ENCODE results near the gene GTF3C1. TPM values are rescaled to one million over a fixed set of nuclear protein-coding genes. Genes with fewer than 3 reads are reported as not detected.

The GTF3C1 gene
- total RNA-seq, 1 experiment from 2014 or later: 97.5 TPM

- Histone ChIP-seq H3F3A (ENCODE audit: low read length, unreplicated experiment) (no peaks in the 10 kb centered on the region), H3K4me2 (ENCODE audit: low read length) (no peak overlapping the region), H3K79me2 (ENCODE audit: low read length) (no peaks in the 10 kb centered on the region), H2AFZ (ENCODE audit: low read length) (no peak overlapping the region), H4K20me1 (ENCODE audit: low read length) (no peaks in the 10 kb centered on the region), H3K4me3 (ENCODE audit: low read length) (no peak overlapping the region), H3K36me3 (ENCODE audit: low read depth, low read length) (peaks cover 19% of the 10 kb centered on the region; the same call in 1 of the 2 replicates), H3K9me2 (replicated peaks; ENCODE audit: low read length) (no peaks in the 10 kb centered on the region), H3K9me3 (ENCODE audit: low read length) (no peaks in the 10 kb centered on the region), H3K9ac (ENCODE audit: low read length) (no peak overlapping the region), H3K27me3 (ENCODE audit: low read length) (no peaks in the 10 kb centered on the region), H3K27ac (ENCODE audit: low read length) (no peak overlapping the region), H3K4me1 (ENCODE audit: insufficient read depth, low read length) (no peaks in the 10 kb centered on the region)
- ATAC-seq (no peak), DNase-seq (no peak)
- CTCF ChIA-PET: no interaction called here
- intact Hi-C loops (cut with micrococcal nuclease): no loop called here
- BruUV-seq (replicated peaks): no TSS peak
- POLR2A ChIA-PET (ENCODE audit: unreplicated experiment): no interaction called here
- TF ChIP-seq EZH2phosphoT487 (IDR thresholded peaks at IDR 0.05; ENCODE audit: borderline replicate concordance, low read length) (no peak), EZH2 (IDR thresholded peaks at IDR 0.05; ENCODE audit: low read length, unreplicated experiment) (no peak), CTCF (conservative IDR thresholded peaks at IDR 0.05; ENCODE audit: low read depth, low read length) (no peak)
Measured at GRCh38 chr16:27498031-27498825, 51.5 kb downstream of the GTF3C1 start.

DNA sequence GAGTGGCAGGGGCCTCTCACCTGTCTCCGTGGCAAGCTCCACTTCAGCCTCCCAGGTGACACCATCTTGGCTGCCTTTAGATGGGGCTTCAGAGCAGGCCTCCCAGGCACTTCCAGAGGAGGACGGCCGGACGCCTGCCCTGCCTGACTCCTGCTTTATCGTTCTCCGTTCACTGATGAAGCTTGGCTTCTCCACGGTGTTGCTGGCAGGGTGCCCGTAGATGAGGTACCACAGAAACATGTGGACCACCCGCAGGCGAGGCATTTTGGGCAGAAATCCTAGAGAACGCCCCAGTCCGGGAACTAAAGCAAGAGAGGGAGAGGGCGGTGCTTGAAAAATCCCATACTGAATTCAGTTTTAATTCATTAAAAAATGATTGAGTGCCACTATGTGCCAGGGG lies 54.5 kb downstream of the GTF3C1 start:
- Histone ChIP-seq H4K20me1 (ENCODE audit: low read length) (no peaks in the 10 kb centered on the region), H3K4me2 (ENCODE audit: low read length) (no peak overlapping the region), H3K36me3 (ENCODE audit: low read depth, low read length) (peaks cover 12% of the 10 kb centered on the region; the same call in 1 of the 2 replicates), H2AFZ (ENCODE audit: low read length) (no peak overlapping the region), H3K4me1 (ENCODE audit: insufficient read depth, low read length) (peaks cover 4% of the 10 kb centered on the region; the same call in 1 of the 2 replicates), H3F3A (ENCODE audit: low read length, unreplicated experiment) (no peaks in the 10 kb centered on the region), H3K79me2 (ENCODE audit: low read length) (no peaks in the 10 kb centered on the region), H3K4me3 (ENCODE audit: low read length) (no peak overlapping the region), H3K9ac (ENCODE audit: low read length) (no peak overlapping the region), H3K27ac (ENCODE audit: low read length) (no peak overlapping the region), H3K9me3 (ENCODE audit: low read length) (no peaks in the 10 kb centered on the region), H3K27me3 (ENCODE audit: low read length) (no peaks in the 10 kb centered on the region), H3K9me2 (replicated peaks; ENCODE audit: low read length) (no peaks in the 10 kb centered on the region)
- POLR2A ChIA-PET (ENCODE audit: unreplicated experiment): no interaction called here
- intact Hi-C loops (cut with micrococcal nuclease): no loop called here
- ATAC-seq (no peak), DNase-seq (no peak)
- no TSS peak for BruUV-seq (replicated peaks)
- TF ChIP-seq EZH2 (IDR thresholded peaks at IDR 0.05; ENCODE audit: low read length, unreplicated experiment): no peak
- no peak for TF ChIP-seq EZH2phosphoT487 (IDR thresholded peaks at IDR 0.05; ENCODE audit: borderline replicate concordance, low read length)
- TF ChIP-seq CTCF (conservative IDR thresholded peaks at IDR 0.05; ENCODE audit: low read depth, low read length): no peak
- CTCF ChIA-PET: no interaction called here

DNA sequence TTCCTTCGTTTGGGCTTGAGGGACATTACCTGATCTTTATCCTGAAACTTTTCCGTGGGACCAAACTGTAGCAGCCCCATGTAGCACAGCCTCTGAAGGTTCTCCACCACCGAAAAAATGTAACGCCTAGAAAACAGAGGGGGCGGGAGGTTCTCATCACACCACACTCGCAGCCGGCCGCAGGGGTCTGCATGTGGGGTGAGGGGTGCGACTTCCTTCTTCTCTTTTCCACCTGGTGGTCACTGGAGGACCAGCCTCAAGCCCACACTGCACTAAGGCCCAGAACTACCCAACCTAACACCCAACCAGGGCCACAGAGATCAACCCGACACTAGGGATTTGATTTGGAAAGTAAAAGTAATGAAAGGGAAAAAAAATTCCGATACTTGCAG lies 57.1 kb downstream of the GTF3C1 start:
- Histone ChIP-seq H3F3A (ENCODE audit: low read length, unreplicated experiment) (no peaks in the 10 kb centered on the region), H3K9me2 (replicated peaks; ENCODE audit: low read length) (no peaks in the 10 kb centered on the region), H4K20me1 (ENCODE audit: low read length) (no peaks in the 10 kb centered on the region), H3K36me3 (ENCODE audit: low read depth, low read length) (peaks cover 12% of the 10 kb centered on the region), H3K4me1 (ENCODE audit: insufficient read depth, low read length) (peaks cover 4% of the 10 kb centered on the region; the same call in 1 of the 2 replicates), H3K9ac (ENCODE audit: low read length) (no peak overlapping the region), H3K4me3 (ENCODE audit: low read length) (no peak overlapping the region), H3K27me3 (ENCODE audit: low read length) (no peaks in the 10 kb centered on the region), H3K27ac (ENCODE audit: low read length) (no peak overlapping the region), H2AFZ (ENCODE audit: low read length) (no peak overlapping the region), H3K9me3 (ENCODE audit: low read length) (no peaks in the 10 kb centered on the region), H3K4me2 (ENCODE audit: low read length) (no peak overlapping the region), H3K79me2 (ENCODE audit: low read length) (no peaks in the 10 kb centered on the region)
- ChIA-PET CTCF (no interaction called here), POLR2A (ENCODE audit: unreplicated experiment) (no interaction called here)
- no peak for TF ChIP-seq EZH2 (IDR thresholded peaks at IDR 0.05; ENCODE audit: low read length, unreplicated experiment)
- no peak for TF ChIP-seq CTCF (conservative IDR thresholded peaks at IDR 0.05; ENCODE audit: low read depth, low read length)
- TF ChIP-seq EZH2phosphoT487 (IDR thresholded peaks at IDR 0.05; ENCODE audit: borderline replicate concordance, low read length): no peak
- no TSS peak for BruUV-seq (replicated peaks)
- intact Hi-C loops (cut with micrococcal nuclease): no loop called here
- ATAC-seq: no peak
- no peak for DNase-seq
